ENCODE results near the gene ACP1. TPM values are rescaled to one million over a fixed set of nuclear protein-coding genes. Genes with fewer than 3 reads are reported as not detected.
A peak's percentile ranks its signal among the peaks of the same experiment; 100 is the strongest.

The ACP1 gene
- total RNA-seq, 2 experiments from 2014 or later = 89.7 to 93.2 TPM

DNA sequence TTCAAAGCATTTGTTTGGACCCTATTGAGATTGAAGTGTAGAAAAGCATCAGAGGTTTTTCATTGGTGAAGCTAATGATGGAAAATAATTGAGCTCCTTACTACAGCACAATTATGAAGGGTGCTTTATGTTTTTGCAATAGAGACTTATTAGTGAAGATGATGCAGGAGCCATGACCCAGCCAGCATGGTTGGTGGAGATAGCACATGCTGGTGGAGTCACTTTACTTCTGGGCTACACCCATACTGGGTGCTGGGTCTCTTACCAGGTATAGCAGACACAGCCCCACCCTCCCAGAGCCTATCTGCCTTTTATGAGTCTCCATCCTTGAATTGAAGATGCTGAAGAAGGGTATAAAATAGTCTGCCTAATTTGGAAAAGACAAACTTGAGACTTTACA, 3.6 kb downstream of the ACP1 start:
- Histone ChIP-seq H3K4me3 (ENCODE audit: low read length) (no peak overlapping the region), H3K36me3 (ENCODE audit: insufficient read depth, low read length) (peaks cover 33% of the 10 kb centered on the region), H3K4me1 (ENCODE audit: insufficient read depth, low read length) (peaks cover 33% of the 10 kb centered on the region), H3K27me3 (ENCODE audit: control insufficient read depth in 1 of 2, insufficient read depth in 2 of 2, low read length in 2 of 2) (no peaks in the 10 kb centered on the region), H3K9me3 (ENCODE audit: control insufficient read depth in 1 of 2, insufficient read depth in 1 of 2, low read length in 2 of 2) (no peaks in the 10 kb centered on the region), H3K27ac (ENCODE audit: low read depth in 1 of 2, low read length in 2 of 2) (no peak overlapping the region)
- intact Hi-C loops (cut with DNase I, micrococcal nuclease) = loop anchor here in 1 of 2 experiments (10.0 kb wide), 1 partner anchor 126 kb away; no protein-coding TSS in a partner anchor
- TF ChIP-seq, protein P1, sequence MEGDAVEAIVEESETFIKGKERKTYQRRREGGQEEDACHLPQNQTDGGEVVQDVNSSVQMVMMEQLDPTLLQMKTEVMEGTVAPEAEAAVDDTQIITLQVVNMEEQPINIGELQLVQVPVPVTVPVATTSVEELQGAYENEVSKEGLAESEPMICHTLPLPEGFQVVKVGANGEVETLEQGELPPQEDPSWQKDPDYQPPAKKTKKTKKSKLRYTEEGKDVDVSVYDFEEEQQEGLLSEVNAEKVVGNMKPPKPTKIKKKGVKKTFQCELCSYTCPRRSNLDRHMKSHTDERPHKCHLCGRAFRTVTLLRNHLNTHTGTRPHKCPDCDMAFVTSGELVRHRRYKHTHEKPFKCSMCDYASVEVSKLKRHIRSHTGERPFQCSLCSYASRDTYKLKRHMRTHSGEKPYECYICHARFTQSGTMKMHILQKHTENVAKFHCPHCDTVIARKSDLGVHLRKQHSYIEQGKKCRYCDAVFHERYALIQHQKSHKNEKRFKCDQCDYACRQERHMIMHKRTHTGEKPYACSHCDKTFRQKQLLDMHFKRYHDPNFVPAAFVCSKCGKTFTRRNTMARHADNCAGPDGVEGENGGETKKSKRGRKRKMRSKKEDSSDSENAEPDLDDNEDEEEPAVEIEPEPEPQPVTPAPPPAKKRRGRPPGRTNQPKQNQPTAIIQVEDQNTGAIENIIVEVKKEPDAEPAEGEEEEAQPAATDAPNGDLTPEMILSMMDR (IDR thresholded peaks at IDR 0.05) = no peak
- Mint-ChIP-seq H3K4me1 (ENCODE audit: low read depth) (peaks cover 77% of the 10 kb centered on the region), H3K4me3 (no peak overlapping the region), H3K36me3 (ENCODE audit: low read depth) (peaks cover 64% of the 10 kb centered on the region), H3K9me3 (no peaks in the 10 kb centered on the region), H3K27ac (peak overlapping the region; percentile 99), H3K27me3 (no peaks in the 10 kb centered on the region)
- ATAC-seq (ENCODE audit: poor library complexity) = no peak
- DNase-seq = no peak
- CTCF ChIA-PET = no interaction called here
- POLR2A ChIA-PET = no interaction called here

DNA sequence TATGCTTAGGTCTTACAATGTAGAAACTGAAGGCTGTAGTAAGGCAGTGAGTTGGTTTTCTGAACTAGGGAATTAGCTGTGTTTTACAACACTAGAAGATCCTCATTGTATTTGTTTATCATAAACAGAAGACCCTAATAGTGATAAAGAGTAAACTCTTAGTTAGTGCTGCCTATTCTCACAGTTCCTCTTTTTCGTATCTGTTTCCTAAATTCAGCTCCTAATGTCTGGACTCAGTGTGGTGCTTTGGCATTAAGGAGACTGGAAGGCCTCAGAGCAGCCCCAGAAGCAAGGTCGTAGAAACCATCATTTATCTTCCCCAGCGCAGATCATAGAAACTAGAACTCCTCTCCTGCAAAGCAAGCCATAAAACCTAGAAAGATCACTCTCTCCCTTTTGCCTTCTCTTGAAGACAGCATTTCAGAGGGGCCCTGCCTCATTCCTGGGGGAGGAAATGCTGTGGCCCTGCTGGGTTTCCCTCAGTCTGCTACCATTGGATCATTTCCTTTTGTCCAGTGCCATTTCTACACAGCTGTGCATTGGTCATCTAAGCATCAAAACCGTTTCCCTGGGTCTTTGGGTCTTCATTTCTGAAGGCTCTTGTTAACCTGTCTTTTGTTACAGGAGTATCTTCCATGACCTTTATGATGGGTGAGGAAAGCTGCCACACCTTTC, 4.7 kb downstream of the ACP1 start:
- H3K27ac ChIP-seq (ENCODE audit: low read depth in 1 of 2, low read length in 2 of 2) = no peak overlapping the region
- no peak for ATAC-seq (ENCODE audit: poor library complexity)
- DNase-seq = no peak
- Mint-ChIP-seq H3K4me3 (no peak overlapping the region), H3K9me3 (no peaks in the 10 kb centered on the region), H3K36me3 (ENCODE audit: low read depth) (peaks cover 73% of the 10 kb centered on the region), H3K4me1 (ENCODE audit: low read depth) (peaks cover 80% of the 10 kb centered on the region), H3K27ac (no peak overlapping the region), H3K27me3 (no peaks in the 10 kb centered on the region)
- TF ChIP-seq, protein P1 (IDR thresholded peaks at IDR 0.05) = no peak
- no peak overlapping the region for H3K4me3 ChIP-seq (ENCODE audit: low read length)
- ChIA-PET CTCF (no interaction called here), POLR2A (no interaction called here)
- H3K36me3 ChIP-seq (ENCODE audit: insufficient read depth, low read length) = peaks cover 45% of the 10 kb centered on the region
- intact Hi-C loops (cut with DNase I, micrococcal nuclease) = loop anchor here in 1 of 2 experiments (10.0 kb wide), 1 partner anchor 125 kb away; no protein-coding TSS in a partner anchor
- H3K9me3 ChIP-seq (ENCODE audit: control insufficient read depth in 1 of 2, insufficient read depth in 1 of 2, low read length in 2 of 2) = no peaks in the 10 kb centered on the region
- no peaks in the 10 kb centered on the region for H3K27me3 ChIP-seq (ENCODE audit: control insufficient read depth in 1 of 2, insufficient read depth in 2 of 2, low read length in 2 of 2)
- peaks cover 23% of the 10 kb centered on the region for H3K4me1 ChIP-seq (ENCODE audit: insufficient read depth, low read length)

DNA sequence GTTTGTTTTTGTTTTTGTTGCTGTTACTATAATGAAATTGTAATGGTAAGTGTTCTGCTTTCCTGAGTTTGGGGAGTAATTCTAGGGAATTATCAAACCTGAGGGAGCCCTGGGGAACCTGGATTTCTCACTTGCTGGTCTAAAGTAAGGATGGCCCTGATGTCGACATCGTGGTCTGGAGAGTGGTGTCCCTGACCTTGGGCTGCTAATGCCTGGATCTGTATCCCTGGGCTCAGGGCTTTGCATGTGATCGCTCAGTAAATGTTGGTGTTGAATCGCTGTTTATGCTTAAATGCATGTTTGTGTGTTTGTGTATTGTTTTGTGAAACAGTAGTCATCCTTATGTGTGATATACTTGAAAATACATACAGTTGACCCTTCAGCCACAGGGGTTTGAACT, 6.1 kb downstream of the ACP1 start:
- Histone ChIP-seq H3K27ac (ENCODE audit: low read depth in 1 of 2, low read length in 2 of 2) (no peak overlapping the region), H3K4me3 (ENCODE audit: low read length) (no peak overlapping the region), H3K9me3 (ENCODE audit: control insufficient read depth in 1 of 2, insufficient read depth in 1 of 2, low read length in 2 of 2) (no peaks in the 10 kb centered on the region), H3K4me1 (ENCODE audit: insufficient read depth, low read length) (peaks cover 14% of the 10 kb centered on the region), H3K27me3 (ENCODE audit: control insufficient read depth in 1 of 2, insufficient read depth in 2 of 2, low read length in 2 of 2) (no peaks in the 10 kb centered on the region), H3K36me3 (ENCODE audit: insufficient read depth, low read length) (peaks cover 58% of the 10 kb centered on the region)
- Mint-ChIP-seq H3K9me3 (no peaks in the 10 kb centered on the region), H3K36me3 (ENCODE audit: low read depth) (peaks cover 78% of the 10 kb centered on the region), H3K27me3 (no peaks in the 10 kb centered on the region), H3K4me1 (ENCODE audit: low read depth) (peaks cover 70% of the 10 kb centered on the region), H3K27ac (no peak overlapping the region), H3K4me3 (no peak overlapping the region)
- intact Hi-C loops (cut with DNase I, micrococcal nuclease) = no loop called here
- ChIA-PET POLR2A (no interaction called here), CTCF (no interaction called here)
- TF ChIP-seq, protein P1 (IDR thresholded peaks at IDR 0.05) = no peak
- no peak for DNase-seq
- ATAC-seq (ENCODE audit: poor library complexity) = no peak
